ENCODE measurements around the gene HPD.

DNA sequence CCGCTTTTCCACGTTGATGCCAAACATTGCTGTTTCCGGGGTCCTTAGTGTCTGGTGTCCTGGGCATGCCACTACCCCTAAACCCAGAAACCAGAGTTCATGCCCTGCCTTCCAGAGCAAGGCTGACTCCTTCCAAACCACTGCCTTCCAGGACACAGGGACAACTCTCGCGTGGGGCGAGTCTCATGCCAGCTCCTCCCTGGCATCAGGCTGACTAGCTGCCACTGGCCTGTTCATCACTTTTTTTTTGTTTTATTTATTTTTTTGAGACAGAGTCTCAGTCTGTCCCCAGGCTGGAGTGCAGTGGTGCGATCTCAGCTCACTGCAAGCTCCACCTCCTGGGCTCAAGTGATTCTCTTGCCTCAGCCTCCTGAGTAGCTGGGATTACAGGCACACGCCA is 50.0 kb downstream of the HPD start:
- TF ChIP-seq, protein P1, sequence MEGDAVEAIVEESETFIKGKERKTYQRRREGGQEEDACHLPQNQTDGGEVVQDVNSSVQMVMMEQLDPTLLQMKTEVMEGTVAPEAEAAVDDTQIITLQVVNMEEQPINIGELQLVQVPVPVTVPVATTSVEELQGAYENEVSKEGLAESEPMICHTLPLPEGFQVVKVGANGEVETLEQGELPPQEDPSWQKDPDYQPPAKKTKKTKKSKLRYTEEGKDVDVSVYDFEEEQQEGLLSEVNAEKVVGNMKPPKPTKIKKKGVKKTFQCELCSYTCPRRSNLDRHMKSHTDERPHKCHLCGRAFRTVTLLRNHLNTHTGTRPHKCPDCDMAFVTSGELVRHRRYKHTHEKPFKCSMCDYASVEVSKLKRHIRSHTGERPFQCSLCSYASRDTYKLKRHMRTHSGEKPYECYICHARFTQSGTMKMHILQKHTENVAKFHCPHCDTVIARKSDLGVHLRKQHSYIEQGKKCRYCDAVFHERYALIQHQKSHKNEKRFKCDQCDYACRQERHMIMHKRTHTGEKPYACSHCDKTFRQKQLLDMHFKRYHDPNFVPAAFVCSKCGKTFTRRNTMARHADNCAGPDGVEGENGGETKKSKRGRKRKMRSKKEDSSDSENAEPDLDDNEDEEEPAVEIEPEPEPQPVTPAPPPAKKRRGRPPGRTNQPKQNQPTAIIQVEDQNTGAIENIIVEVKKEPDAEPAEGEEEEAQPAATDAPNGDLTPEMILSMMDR (IDR thresholded peaks at IDR 0.05; ENCODE audit: borderline replicate concordance, extremely low read depth, low read length, poor library complexity, severe bottlenecking): no peak
- TF ChIP-seq EZH2 (IDR thresholded peaks at IDR 0.05; ENCODE audit: borderline replicate concordance, low read depth, low read length, severe bottlenecking): no peak
